HG03135 (cell line): ENCODE results near the gene SQOR.
"Not testable (repeated sequence)": the region's sequence is repeated elsewhere in the genome, so short reads cannot be mapped to it uniquely, and the experiment has no call there.

ENCODE experiments used
- ATAC-seq: cut with Tn5 transposase; IDR thresholded peaks from one replicate; pipeline ENCODE4 v1.9.1; 2021; ENCODE audit warnings: mild to moderate bottlenecking, moderate library complexity; ENCODE audit not compliant: unreplicated experiment

The SQOR gene

DNA sequence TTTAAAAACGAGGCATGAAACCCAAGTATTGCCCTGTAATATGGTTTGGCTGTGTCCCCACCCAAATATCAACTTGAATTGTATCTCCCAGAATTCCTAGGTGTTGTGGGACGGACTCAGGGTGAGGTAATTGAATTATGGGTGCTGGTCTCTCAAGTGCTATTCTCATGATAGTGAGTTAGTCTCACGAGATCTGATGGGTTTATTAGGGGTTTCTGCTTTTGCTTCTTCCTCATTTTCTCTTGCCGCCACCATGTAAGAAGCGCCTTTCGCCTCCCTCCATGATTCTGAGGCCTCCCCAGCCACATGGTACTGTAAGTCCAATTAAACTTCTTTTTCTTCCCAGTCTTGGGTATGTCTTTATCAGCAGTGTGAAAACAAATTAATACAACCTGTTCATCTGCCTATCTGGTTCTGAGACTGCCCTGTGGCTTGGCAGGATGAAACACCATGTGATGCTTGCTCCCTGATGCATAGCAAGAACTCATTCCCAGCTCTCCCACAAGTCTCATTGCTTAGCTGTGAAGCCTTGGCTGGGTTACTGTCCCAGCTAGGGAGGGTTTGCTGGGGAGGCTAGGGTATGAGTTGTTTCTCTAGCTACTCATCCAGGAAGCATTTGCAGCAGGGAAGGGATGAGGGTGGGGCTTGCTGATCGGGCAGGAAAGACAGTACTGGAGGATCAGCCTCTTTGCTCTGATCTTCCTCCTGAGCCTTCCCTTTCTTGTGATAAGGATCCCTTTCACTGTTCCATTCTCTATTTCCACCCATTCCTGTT, 3.7 kb upstream of the SQOR start:
- no peak for ATAC-seq

DNA sequence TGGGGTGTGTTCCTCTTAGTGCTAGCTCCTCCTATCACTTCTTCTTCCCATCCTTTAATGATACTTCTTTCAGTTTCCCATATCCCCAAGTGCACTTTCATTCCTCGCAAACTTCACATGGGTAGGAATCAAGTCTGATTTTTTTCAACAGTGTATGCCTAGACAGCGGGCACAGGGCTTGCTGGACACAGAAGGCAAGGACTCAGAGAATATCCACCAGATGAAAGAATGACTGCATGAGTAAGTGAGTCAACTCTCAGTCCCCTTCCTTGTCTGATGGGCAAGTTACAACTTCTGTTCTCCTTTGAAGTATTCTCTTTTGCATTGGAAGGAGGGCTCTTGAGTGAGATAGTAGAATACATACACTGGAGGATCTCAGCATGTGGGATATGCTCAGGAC, 3.1 kb upstream of the SQOR start:
- no peak for ATAC-seq

DNA sequence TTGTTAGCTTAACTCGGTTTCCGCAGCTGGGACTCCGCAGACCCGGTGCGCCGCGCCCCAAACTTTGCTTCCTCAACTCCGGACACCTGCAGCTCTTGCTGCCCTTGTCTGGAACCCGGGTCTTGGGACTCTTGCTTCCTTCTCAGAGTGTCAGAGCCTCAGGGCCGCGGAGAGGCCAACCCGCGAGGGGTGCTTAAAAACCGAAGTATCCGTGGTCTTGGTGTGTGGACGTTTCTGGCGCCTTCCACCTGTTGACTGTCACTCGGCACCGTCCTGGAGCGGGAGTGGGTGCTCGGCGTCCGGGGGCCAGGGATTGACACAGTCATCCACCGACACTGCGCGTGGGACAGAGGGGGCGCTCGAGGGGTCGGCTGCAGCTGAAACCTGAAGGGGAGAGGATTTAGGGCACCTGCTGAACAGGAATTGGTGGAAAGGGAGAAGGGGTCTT, 386 bp downstream of the SQOR start:
- ATAC-seq = peak; percentile 54

DNA sequence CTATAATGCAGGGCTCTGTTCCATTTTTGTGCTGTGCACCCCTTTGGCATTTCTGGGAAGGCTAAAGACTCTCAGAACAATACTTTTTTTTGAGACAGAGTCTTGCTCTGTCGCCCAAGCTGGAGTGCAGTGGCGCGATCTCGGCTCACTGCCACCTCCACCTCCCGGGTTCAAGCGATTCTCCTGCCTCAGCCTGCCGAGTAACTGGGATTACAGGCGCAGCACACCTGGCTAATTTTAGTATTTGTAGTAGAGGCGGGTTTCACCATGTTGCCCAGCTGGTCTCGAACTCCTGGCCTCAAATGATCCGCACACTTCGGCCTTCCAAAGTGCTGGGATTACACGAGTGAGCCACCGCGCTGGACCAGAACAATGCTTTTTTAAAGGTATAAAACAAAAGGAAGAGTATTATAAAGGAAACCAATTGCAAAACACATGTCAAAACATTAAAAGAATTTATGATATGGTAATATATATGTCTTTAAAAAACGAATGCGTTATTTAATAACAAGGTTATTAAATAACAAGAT, 999 bp downstream of the SQOR start:
- no peak for ATAC-seq

DNA sequence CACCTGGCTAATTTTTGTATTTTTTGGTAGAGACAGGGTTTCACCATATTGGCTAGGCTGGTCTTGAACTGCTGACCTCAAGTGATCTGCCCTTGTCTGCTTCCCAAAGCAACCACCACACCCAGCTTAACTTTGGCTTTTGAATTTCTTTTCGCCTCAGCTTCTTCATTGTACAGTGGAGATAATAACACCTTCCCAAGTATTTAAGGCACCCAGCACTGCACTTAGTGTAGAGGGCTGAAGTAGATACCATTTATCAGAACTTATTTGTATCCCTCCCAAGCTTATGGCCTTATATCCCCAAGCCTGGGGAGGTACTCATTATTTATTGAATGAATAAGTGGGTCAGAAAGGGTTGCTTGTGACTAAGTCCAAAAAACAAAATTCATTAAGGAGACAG, 2.3 kb downstream of the SQOR start:
- ATAC-seq = no peak

DNA sequence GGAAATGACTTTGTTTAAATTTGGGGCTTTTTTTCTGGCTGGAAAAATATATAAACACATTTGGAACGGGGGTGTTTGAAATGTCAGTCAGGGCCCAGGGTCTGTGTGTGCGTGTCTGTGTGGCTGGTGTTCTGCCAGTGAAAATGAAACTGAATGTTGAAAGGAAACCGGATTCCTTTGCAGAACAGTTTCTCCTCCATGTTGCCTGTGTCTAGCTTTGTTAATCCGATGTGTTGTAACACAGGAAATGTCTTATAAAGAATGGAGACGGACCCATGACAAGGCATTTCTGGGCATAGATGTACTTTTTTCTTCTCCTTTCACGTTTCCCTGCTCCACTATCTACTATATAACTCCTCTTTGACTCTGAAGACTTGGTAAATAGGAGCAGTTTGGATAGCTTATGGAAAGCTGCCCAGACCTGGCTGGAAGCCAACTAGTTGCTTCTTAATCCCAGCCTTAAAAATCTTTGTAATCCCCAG, 2.8 kb downstream of the SQOR start:
- ATAC-seq = peak; percentile 52

DNA sequence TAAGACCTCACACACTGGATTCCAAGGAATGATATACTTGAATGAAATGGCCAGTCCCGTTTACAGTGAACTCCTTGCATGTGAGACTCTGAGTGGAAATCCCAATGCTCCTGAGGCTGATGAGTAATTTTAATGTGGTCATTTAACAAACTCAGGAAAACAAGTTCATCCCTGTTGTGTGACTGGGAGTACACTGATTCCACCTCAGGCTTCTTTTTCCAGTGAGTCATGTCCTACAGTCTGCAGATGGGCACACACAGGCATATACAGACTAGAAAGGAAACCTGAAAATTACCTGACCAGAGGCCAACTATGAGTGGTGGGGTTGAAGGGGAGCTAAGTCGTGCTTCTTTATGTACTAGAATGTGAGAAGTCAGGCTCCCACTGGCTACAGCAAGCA, 5.8 kb downstream of the SQOR start:
- ATAC-seq = no peak

DNA sequence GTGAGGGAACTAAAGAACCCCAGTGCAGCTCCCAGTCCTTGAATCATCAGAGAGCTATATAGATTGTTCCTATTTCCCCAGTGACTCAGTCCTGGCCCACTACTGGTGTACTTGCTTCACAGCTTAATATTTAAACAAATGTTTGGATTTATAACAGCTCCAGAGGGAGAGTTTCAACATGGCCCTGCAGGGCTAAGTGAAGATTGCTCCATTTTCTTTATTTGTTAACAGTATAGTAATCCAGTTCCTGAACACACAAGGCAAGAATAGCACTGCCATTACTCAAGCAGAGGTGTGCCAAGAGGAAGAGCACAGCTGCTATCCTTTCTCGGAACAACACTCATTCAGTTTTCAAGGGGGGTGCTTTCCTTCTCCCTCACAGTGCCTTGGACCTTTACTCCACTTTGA, 6.5 kb downstream of the SQOR start:
- no peak for ATAC-seq

DNA sequence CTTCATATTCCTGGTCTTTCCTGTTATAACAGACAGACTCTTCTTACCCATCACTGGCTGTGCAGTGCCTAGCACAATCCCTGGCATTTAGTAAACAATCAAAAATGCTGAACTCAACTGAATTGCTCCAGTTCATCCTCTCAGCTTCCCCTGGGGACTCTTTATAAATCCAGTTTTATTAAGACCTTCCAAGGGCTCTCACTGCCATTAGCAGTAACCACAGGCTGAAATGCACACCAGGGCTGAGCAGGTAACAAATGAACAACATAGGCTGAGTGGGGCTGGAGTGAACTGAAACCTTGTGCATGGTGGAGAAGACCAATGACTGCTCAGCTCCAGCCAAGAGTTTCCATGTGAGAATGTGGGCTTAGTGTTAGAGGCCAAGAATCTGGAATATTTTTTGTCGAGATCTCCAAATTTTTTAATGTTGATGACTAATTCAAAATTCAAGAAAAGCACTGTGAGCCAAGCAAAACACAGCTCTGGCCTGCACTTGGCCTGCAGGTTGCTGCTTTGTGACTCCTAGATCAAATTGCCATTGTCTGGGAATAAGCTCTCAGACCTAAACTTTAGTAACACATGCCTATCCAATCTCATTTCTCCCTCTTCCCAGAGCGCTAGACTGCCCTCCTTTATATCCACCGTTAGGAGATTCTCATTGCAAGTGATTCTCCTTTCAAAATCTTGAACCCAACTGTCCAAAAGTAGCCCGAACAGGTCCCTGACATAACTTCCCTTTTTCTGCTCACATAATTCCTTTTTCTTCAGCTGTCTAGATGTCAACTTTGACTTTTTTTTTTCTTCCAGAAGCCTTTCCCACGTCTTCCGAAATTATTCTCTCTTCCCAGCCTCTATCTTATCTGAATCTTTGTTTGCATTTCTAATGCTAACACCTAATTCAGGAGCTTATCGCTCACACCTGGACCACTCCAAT, 7.4 kb downstream of the SQOR start:
- ATAC-seq = no peak

DNA sequence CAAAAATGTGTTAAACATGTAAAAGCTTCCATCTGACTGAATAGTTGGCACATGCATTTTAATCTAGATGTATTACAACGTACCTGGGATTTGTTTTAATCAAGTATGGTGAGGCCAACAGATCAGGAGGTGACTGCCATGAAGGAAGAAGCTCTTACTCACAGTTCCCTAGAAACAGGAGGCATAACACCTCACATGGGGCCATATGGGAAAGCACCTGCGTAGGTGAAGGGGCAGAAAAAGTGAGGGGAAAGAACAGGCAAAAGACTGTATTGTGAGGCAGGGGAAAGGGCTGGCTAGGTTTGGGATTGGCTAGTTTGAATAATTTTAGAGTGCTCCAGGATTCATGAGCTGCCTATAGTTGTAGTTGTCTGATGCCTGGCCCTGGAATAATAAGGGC, 9.6 kb downstream of the SQOR start:
- no peak for ATAC-seq

DNA sequence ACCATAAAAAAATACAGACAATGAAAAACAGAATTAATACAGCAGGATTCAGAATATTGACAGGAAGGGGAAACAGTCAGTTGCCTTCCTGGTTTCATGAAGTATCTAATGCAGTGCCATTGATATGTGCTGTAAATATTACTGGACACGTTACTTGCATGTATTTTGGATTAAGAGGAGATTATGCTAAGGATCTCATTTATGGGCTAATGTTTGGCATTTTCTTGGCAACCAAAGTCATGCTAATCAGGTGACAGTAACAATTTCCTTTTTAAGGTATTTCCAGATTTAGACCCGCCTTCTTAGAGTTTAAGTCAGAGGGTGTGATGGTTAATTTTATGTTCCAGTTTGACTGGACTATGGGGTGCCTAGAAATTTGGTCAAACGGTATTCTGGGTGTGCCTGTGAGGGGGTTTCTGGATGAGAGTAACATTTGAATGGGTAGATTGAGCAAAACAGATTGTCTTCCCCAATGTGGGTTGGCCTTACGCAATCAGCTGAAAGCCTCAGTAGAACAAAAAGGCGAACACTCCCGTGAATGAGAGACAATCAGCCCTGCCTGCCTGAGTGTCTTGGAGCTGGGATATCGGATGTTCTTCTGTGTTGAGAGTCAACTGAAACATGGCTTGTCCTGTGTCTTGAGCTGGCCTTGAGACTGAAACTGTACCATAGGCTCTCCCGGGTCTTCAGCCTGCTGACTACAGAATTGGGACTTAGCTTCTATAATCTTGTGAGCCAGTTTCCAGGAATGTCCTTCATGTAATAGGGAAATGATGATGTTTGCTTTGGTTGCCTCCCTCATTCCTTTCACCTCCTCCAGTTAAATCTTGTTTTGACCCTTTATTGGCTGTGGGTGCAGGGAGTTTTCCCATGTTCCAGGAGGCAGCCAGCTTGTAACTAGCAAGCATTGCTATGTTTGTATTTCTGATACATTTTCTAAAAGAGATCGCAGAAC, 10.5 kb downstream of the SQOR start:
- no peak for ATAC-seq

DNA sequence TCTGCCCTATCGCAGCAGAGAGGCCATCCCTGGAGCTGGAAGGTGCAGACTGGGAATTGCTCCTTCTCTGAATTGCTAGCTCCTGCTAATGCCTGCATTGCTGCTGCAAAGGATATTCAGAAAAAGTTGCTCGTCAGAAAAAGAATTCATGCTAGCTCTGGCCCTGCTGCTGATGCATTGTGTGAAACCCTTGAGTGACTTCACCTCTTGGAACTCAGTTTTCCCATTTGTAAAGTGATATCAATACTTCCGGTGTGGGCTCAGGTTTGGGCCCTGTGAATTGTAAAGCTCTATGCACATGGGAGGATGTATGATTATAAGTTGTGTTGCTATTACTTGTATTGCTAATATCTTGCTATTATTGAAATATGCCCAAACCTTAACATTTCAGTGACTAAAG, 11.4 kb downstream of the SQOR start:
- ATAC-seq = no peak

DNA sequence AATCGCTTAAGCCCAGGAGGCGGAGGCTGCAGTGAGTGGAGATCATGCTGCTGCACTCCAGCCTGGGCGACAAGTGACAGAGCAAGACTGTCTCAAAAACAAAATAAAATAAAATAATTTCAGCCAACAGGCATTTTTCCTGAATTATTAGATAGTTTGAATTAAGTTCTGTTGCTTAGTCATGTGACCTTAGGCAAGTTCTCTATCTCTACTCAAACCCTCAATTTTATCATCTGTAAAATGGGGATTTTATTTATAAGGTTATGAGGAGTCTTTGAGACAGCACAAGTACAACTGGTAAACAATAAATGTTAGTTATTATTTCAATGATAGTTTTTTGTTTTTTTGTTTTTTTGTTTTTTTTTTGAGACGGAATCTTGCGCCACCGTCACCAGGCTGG, 13.0 kb downstream of the SQOR start:
- ATAC-seq = no peak

DNA sequence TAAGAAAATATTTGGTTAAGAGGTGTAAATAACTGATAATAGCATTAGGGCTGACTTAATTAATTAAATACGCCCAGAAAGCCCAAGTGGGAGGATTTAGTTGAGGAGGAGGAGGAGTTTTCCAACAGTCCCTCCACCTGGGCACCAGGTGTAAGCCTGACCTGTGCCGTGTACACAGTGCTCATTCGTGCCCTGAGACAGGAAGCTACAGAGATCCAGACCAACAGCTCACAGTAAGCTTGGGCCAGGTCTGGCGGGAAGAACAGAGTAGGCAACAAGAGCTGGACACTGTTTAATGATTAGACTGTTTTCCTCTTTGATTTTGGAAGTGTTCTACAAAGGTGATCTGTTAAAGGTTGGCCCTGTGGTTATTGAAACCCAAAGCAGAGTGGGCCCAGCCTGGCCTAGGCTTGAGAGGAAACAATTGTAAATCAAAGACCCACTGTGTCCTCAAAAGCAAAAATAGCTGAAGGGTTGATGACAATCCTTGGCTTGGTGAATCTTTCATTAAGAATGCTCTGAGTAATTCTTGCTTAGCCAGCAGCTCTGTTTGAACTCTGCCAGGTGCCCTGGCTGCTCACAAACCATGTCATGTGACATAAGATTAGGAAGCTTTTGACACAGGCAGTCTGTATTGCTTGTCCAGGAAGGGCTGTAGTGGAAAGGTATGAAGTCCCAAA, 13.8 kb downstream of the SQOR start:
- no peak for ATAC-seq

DNA sequence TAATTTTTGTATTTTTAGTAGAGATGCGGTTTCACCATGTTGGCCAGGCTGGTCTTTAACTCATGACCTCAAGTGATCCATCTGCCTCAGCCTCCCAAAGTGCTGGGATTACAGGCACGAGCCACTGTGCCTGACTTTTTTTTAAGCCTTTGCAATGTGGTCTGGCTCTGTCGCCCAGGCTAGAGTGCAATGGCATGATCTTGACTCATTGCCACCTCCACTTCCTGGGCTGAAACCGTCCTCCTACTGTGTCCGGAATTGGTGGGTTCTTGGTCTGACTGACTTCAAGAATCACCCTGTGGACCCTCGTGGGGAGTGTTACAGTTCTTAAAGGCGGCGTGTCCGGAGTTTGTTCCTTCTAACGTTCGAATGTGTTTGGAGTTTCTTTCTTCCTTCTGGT, 15.2 kb downstream of the SQOR start:
- not testable (repeated sequence) for ATAC-seq

DNA sequence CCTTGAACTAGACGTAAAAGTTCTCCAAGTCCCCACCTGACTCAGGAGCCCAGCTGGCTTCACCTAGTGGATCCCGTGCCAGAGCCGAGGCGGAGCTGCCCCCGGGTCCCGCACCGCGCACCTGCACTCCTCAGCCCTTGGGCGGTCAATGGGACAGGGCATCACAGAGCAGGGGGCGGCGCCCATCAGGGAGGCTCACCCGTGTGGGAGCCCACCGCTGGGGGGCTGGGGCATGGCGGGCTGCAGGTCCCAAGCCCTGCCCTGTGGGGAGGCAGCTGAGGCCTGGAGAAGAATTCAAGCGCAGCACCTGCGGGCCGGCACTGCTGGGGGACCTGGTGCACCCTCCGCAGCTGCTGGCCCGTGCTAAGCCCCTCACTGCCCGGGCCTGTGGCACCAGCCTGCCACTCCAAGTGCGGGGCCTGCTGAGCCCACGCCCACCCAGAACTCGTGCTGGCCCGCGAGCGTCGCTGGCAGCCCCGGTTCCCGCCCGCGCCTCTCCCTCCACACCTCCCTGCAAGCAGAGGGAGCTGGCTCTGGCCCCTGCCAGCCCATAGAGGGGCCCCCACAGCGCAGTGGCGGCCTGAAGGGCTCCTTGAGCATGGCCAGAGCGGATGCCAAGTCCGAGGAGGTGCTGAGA, 16.2 kb downstream of the SQOR start:
- ATAC-seq = no peak

DNA sequence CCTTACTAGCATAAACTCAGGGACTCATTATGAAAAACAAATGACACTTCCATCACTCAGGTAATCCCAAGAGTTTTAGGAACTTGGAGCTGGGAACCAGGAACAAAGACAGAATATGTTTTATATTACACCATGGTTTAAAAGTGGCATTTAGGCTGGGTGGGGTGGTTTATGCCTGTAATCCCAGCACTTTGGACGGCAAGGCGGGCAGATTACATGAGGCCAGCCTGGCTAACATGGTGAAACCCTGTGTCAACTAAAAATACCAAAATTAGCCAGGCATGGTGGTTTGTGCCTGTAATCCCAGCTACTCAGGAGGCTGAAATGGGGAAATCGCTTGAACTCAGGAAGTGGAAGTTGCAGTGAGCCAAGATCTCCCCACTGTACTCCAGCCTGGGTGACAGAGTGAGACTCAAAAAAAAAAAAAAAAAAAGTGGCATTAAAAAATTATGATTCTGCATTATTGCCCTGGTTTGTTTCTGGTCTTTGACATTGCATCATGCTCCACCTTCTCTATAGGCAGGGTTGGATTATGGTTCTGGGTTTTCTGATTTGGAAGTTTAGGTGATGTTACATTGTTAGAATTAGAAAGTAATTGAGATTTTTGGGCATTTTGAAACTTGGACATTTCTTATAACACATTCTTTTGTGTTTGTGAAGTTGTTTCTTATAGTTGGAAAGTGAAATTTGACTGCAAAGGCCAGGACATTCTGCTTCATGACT, 19.0 kb downstream of the SQOR start:
- no peak for ATAC-seq

DNA sequence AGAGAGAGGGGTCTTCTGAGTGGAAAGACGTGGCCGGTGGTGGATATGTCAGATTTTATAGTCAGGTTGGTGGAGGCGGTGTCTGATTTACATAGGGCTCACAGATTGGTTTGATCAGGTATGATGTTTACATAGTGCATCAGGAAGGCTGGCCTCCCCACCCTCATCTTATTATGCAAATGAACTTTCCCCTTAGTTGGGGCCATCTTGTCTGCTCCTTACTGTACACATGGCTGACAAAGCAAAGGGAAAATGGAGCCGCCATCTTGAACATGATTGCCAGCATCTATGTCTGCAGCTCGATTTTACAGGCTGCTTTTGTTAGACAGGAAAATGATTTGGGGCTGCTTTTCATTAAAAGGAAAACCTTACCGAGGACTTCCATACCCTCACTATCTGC, 19.9 kb downstream of the SQOR start:
- no peak for ATAC-seq

DNA sequence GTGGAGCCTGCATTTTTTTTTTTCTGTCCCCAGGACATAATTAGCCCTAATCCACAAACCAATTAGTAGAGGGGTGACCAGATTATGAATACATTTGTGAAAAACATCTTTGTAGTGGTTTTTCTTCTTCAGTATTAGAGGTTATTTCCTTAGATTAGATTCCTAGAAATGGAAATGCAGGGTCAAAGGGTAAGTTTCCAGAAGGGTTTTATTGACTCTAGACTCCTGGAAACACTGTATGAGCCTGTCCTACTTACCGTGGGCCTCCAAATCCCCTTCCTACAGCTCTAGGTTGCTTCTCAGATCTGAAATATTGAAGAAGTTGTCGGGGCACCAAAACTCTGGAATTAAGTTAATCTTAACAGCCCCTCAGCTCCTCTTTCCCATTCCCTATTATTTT, 22.4 kb downstream of the SQOR start:
- ATAC-seq = no peak
